NCI-H510A (cell line): Measurements from ENCODE around the gene TMEM176A.

Source experiments
- DNase-seq: peaks from one replicate; lab custom pipeline; 2025; lab: John Stamatoyannopoulos, UW

TMEM176A gene

GRCh38 chr7:150820148-150820547 is 19.6 kb downstream of the TMEM176A start:
- no peak for DNase-seq

- no peak for DNase-seq
These were observed 20.1 kb downstream of the TMEM176A start for GRCh38 chr7:150820578-150821198.

GRCh38 chr7:150823043-150823442 is 22.5 kb downstream of the TMEM176A start:
- no peak for DNase-seq

GRCh38 chr7:150823484-150824126 is 23.0 kb downstream of the TMEM176A start:
- no peak for DNase-seq

- DNase-seq = no peak
These were observed 24.0 kb downstream of the TMEM176A start for GRCh38 chr7:150824379-150825177.

GRCh38 chr7:150826061-150826849 is 25.7 kb downstream of the TMEM176A start:
- DNase-seq = no peak

- DNase-seq = no peak
These were observed 27.8 kb downstream of the TMEM176A start for GRCh38 chr7:150828384-150828783.

GRCh38 chr7:150829426-150829825 is 28.9 kb downstream of the TMEM176A start:
- no peak for DNase-seq

GRCh38 chr7:150830937-150831336 is 30.4 kb downstream of the TMEM176A start:
- DNase-seq = peak; percentile 46

- DNase-seq = no peak
These were observed 31.3 kb downstream of the TMEM176A start for GRCh38 chr7:150831851-150832250.

GRCh38 chr7:150835019-150835418 is 34.5 kb downstream of the TMEM176A start:
- DNase-seq = no peak

GRCh38 chr7:150835702-150836280 is 35.2 kb downstream of the TMEM176A start:
- DNase-seq = no peak

- no peak for DNase-seq
These were observed 38.5 kb downstream of the TMEM176A start for GRCh38 chr7:150838965-150839650.

- no peak for DNase-seq
These were observed 41.4 kb downstream of the TMEM176A start for GRCh38 chr7:150842018-150842417.

- no peak for DNase-seq
These were observed 42.1 kb downstream of the TMEM176A start for GRCh38 chr7:150842716-150843115.

- no peak for DNase-seq
These were observed 44.9 kb downstream of the TMEM176A start for GRCh38 chr7:150845421-150845861.

GRCh38 chr7:150846291-150847115 is 45.9 kb downstream of the TMEM176A start:
- DNase-seq = no peak

- no peak for DNase-seq
These were observed 47.0 kb downstream of the TMEM176A start for GRCh38 chr7:150847536-150847935.

- DNase-seq = no peak
These were observed 47.5 kb downstream of the TMEM176A start for GRCh38 chr7:150848111-150848510.

- no peak for DNase-seq
These were observed 48.1 kb downstream of the TMEM176A start for GRCh38 chr7:150848561-150849115.
